Astrocyte of the spinal cord (primary cell): ENCODE results near the gene IL1RN.

Experiments used
- DNase-seq: peaks from one replicate; pipeline ENCODE4 v3.0.0; 2011; ENCODE audit warnings: low read depth, low spot score
- H3K4me3 ChIP-seq: 2 replicates; pipeline ENCODE4 v1.5.1; 2011; ENCODE audit warnings: low read depth, mild to moderate bottlenecking, low read length, moderate library complexity
- in situ Hi-C: cut with HindIII; loops from 2 replicates; pipeline ENCODE4 v1.10.0; 2017; ENCODE audit warnings: low sequenced_read_pairs
- TF ChIP-seq, protein P1 (sequence below): IDR thresholded peaks from 2 replicates; pipeline ENCODE4 v1.5.1; 2012; ENCODE audit warnings: low read depth, mild to moderate bottlenecking, low read length, inconsistent platforms

IL1RN gene

DNA sequence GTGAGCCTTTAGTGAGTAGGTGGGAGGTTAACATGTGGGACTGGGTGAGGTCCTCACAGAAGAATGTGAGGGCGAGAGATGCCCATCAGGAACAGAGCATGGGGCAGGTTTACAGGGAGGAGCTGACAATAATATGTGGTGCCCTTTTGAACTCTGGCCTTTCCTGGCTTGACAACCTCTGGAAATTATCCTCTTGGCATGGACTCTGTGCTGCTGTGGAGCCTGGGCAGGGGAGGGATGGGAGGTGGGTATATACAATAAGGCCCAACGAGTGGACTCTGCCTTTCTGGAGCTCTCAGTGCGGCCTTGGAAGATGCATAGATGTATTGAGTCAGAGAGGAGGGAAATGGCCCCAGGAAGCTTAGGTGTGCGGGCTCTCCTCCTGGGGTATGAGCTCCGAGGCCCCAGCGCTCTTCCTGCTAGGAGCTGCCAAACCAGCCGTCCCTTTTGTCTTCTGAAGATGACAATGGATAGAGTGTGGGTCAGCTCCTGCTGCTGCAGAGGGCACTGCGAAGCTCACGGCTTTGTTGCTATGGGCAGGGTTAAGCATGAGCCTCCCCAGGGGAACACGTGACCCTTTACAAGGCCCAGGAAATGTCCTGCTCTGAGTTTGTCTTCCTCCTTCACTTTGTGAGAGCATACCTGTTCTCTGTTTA lies 37.7 kb downstream of the IL1RN start:
- TF ChIP-seq, protein P1, sequence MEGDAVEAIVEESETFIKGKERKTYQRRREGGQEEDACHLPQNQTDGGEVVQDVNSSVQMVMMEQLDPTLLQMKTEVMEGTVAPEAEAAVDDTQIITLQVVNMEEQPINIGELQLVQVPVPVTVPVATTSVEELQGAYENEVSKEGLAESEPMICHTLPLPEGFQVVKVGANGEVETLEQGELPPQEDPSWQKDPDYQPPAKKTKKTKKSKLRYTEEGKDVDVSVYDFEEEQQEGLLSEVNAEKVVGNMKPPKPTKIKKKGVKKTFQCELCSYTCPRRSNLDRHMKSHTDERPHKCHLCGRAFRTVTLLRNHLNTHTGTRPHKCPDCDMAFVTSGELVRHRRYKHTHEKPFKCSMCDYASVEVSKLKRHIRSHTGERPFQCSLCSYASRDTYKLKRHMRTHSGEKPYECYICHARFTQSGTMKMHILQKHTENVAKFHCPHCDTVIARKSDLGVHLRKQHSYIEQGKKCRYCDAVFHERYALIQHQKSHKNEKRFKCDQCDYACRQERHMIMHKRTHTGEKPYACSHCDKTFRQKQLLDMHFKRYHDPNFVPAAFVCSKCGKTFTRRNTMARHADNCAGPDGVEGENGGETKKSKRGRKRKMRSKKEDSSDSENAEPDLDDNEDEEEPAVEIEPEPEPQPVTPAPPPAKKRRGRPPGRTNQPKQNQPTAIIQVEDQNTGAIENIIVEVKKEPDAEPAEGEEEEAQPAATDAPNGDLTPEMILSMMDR = no peak
- in situ Hi-C loops = no loop called here
- no peak overlapping the region for H3K4me3 ChIP-seq
- DNase-seq = no peak

DNA sequence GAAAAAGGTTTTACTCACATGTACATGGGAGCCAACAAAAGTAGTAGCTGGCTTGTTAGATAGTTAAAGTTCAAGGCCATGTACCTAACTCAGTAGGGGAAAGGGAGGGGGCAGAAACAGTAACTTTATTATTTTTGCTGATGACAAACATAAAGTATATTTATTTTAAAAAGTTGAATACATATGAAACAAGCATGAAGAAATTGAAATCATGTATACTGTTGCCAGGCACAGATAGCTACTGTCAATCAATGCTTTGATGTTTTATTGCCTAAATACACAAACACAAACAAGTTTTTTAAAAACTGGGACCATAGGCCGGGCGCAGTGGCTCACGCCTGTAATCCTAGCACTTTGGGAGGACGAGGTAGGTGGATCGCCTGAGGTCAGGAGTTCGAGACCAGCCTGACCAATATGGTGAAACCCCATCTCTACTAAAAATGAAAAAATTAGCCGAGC lies 38.8 kb downstream of the IL1RN start:
- TF ChIP-seq, protein P1 = no peak
- in situ Hi-C loops = no loop called here
- no peak for DNase-seq
- no peak overlapping the region for H3K4me3 ChIP-seq

GRCh38 chr2:113167115-113167932 lies 39.9 kb downstream of the IL1RN start:
- in situ Hi-C loops = no loop called here
- TF ChIP-seq, protein P1 = no peak
- H3K4me3 ChIP-seq = no peak overlapping the region
- DNase-seq = no peak

GRCh38 chr2:113167962-113168340 lies 40.6 kb downstream of the IL1RN start:
- no peak for DNase-seq
- in situ Hi-C loops = no loop called here
- TF ChIP-seq, protein P1 = no peak
- H3K4me3 ChIP-seq = no peak overlapping the region

GRCh38 chr2:113169002-113169530 lies 41.7 kb downstream of the IL1RN start:
- DNase-seq = no peak
- in situ Hi-C loops = no loop called here
- no peak overlapping the region for H3K4me3 ChIP-seq
- TF ChIP-seq, protein P1 = no peak

DNA sequence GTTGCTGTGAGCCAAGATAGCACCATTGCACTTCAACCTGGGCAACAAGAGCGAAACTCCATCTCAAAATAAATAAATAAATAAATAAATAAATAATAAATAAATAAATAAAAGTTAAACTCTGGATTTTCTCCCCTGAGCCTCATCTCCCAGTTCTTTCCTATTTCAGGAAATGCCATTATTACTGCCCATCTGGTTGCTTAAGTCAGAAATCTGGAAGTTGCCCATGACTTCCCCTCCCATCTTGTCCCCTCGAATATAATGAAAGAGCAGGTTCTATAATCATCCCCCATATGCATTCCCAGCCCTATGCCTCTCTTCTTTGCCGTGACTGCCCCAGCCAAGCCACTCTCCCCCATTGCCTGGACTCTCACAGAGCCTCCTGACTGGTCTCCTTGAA lies 42.2 kb downstream of the IL1RN start:
- H3K4me3 ChIP-seq = no peak overlapping the region
- in situ Hi-C loops = no loop called here
- TF ChIP-seq, protein P1 = no peak
- no peak for DNase-seq
